Neural progenitor cell (in vitro differentiated cells): Measurements from ENCODE around the gene NPC1L1.

ENCODE experiments used
- CTCF ChIP-seq: fragments of 200-600 bp; sonication (generic); IDR thresholded peaks from 2 replicates; pipeline ENCODE4 v1.5.1; 2017; ENCODE audit warnings: antibody characterized with exemption, mild to moderate bottlenecking
- EZH2 ChIP-seq: fragments of 200-600 bp; sonication (generic); IDR thresholded peaks from 2 replicates; pipeline ENCODE4 v1.6.1; 2017; ENCODE audit warnings: antibody characterized with exemption, mild to moderate bottlenecking, moderate library complexity
- EZH2phosphoT487 ChIP-seq: fragments of 200-600 bp; sonication (generic); IDR thresholded peaks from 2 replicates; pipeline ENCODE4 v1.6.1; 2017; ENCODE audit warnings: antibody characterized with exemption

GRCh38 chr7:44549457-44549856 lies 8.3 kb upstream of the NPC1L1 start:
- TF ChIP-seq CTCF: no peak
- TF ChIP-seq EZH2: no peak
- no peak for TF ChIP-seq EZH2phosphoT487
